GM12873 (cell line): Measurements from ENCODE around the gene JAM2.

Source experiments
- TF ChIP-seq, protein P1 (sequence below): IDR thresholded peaks from 2 replicates; pipeline ENCODE4 v1.5.1; 2012; ENCODE audit warnings: low read depth, mild to moderate bottlenecking, moderate library complexity, low read length, control low read depth; ENCODE audit not compliant: insufficient read depth; ENCODE audit errors: missing control alignments

Gene JAM2

GRCh38 chr21:25734654-25734903, 95.5 kb downstream of the JAM2 start:
- TF ChIP-seq, protein P1, sequence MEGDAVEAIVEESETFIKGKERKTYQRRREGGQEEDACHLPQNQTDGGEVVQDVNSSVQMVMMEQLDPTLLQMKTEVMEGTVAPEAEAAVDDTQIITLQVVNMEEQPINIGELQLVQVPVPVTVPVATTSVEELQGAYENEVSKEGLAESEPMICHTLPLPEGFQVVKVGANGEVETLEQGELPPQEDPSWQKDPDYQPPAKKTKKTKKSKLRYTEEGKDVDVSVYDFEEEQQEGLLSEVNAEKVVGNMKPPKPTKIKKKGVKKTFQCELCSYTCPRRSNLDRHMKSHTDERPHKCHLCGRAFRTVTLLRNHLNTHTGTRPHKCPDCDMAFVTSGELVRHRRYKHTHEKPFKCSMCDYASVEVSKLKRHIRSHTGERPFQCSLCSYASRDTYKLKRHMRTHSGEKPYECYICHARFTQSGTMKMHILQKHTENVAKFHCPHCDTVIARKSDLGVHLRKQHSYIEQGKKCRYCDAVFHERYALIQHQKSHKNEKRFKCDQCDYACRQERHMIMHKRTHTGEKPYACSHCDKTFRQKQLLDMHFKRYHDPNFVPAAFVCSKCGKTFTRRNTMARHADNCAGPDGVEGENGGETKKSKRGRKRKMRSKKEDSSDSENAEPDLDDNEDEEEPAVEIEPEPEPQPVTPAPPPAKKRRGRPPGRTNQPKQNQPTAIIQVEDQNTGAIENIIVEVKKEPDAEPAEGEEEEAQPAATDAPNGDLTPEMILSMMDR, result no peak

DNA sequence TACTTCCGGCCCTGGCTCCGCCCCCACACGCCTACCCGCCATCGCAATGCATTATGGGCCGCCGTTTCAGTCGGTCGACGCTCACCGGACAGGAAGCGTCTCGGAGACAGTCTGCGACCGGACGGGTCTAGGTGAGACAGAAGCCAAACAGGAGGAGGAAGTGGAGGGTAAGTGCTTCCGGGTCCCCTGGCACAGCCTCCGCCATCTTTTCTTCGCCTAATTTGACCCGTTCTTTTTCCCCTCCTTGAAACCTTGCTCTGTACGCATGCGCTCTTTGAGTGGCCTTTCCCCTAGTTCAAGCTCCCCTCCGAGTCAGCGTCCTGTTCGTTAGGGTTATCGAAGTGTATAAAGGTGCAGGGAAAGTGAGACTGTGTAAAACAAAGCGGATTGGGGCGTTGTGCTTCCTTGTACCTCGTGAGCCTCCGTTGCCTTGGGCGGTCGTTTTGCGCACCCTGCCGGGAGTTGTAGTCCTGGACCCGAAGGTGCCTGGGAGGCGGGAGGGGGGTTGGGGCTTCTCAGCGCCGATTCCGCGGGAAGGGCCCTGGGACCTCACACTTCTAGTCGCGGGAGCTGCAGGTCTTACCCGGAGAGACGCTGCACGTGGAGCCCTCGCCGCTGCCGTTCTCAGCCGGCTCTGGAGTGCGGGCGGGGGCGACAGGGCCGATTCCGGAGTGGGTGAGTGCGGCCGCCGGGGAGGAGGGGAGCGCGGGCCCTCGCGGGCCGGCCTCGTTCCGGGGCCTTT, 96.0 kb downstream of the JAM2 start, which contains the start of the genes ATP5PF and GABPA:
ATP5PF (minus strand) TSS at position 1 of the 742 bp plus-strand sequence. CDS start 5,110 bp downstream, outside the sequence.
GABPA (plus strand) TSS at position 69 of the 742 bp plus-strand sequence. CDS start 6,627 bp downstream, outside the sequence.
- TF ChIP-seq, protein P1, result no peak

DNA sequence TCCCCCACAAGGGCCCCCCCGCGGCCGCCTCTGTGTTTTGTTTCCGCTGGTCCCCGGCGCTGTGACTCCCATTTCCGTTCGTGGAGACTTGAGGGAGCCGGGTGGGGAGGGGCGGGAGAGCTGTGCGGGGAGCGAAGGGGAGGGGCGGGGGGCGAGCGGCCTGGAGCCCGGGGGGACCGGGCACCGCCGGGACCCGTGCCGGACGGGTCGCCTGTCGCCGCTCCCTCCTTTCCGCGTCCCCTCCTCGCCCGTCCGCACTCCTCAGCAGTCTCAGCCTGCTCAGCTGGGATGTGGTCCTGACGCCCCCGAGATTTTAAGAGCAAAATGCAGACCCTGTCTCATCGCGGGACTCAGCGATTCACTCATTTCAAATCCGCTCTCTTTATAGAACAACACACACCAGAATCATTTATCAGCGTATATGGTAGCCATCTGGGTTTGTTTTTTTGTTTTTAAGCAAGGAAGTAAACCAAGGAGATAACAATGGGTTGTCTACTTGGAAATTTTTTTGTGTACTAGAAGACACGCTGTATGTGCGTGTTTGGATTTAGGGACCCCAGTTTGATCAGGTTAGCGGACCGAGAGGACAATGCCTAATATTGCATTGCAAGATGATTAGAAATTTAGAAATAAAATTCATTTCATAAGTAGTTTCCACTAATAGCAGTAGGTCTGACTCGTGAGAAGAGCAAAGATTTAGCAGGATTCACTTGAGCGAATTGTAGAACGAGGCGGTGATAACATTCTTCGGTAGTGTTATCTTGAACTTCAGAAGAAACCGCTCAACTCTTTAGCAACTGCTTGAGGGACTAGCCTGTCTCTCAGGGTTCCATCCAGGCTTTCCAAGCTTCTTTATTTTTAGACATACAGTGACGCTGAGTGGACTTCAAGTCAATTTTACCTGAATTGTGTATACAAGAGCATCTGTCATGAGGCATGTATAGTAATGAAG, 96.9 kb downstream of the JAM2 start:
- TF ChIP-seq, protein P1, result no peak

GRCh38 chr21:25737421-25737820, 98.4 kb downstream of the JAM2 start:
- TF ChIP-seq, protein P1, result no peak

DNA sequence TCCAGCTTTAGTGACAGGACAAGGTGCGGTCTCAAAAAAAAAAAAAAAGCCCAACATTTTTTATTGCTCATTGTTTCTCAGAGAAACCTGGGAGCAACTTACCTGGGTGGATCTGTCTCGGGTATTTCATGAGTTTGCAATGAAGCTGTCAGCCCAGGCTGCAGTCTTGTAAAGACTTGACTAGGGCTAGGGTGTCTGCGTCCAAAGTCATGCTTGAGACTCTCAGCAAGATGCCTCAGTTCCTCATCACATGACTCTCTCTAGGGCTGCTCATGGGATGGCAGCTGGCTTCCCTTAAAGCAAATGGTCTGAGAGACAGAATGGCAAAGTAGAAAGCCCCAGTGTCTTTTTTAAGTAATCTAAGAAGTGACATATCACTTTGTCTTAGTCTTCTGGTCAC, 103.8 kb downstream of the JAM2 start:
- TF ChIP-seq, protein P1, result no peak

- TF ChIP-seq, protein P1, result no peak
Measured at GRCh38 chr21:25744854-25745253, 105.8 kb downstream of the JAM2 start.

GRCh38 chr21:25750085-25750484, 111.0 kb downstream of the JAM2 start:
- TF ChIP-seq, protein P1, result no peak
